OCI-LY3 (cell line): ENCODE results near the gene CANX.
"Not testable (repeated sequence)": the region's sequence is repeated elsewhere in the genome, so short reads cannot be mapped to it uniquely, and the experiment has no call there.

Source experiments
- H2AFZ ChIP-seq: fragments of 200-600, 300-600 bp; shearing (Covaris generic); 2 replicates; pipeline ENCODE4 v1.6.0; 2014; ENCODE audit warnings: antibody characterized with exemption, low read depth, low read length
- H3K27ac ChIP-seq: fragments of 200-600, 300-600 bp; sonication (generic); 2 replicates; pipeline ENCODE4 v1.5.1; 2014; ENCODE audit warnings: mild to moderate bottlenecking, low read length, moderate library complexity, mixed read lengths
- H3K27me3 ChIP-seq: fragments of 200-600, 300-600 bp; sonication (generic); 2 replicates; pipeline ENCODE4 v1.6.1; 2014; ENCODE audit warnings: low read depth, low read length, mixed read lengths
- H3K36me3 ChIP-seq: fragments of 200-600, 300-600 bp; sonication (generic); replicated peaks from 2 replicates; pipeline ENCODE3; 2014; ENCODE audit warnings: low read depth, low read length, mixed read lengths
- H3K4me1 ChIP-seq: fragments of 300-600, 200-600 bp; sonication (generic); 2 replicates; pipeline ENCODE4 v1.6.1; 2014; ENCODE audit warnings: low read length, mixed read lengths
- H3K4me2 ChIP-seq: fragments of 200-600, 300-600 bp; sonication (generic); 2 replicates; pipeline ENCODE4 v1.6.1; 2014; ENCODE audit warnings: low read length, mixed read lengths
- H3K4me3 ChIP-seq: fragments of 300-600, 200-600 bp; sonication (generic); 2 replicates; pipeline ENCODE4 v1.5.1; 2014; ENCODE audit warnings: antibody characterized with exemption, mild to moderate bottlenecking, low read length, moderate library complexity
- H3K79me2 ChIP-seq: fragments of 300-600, 200-600 bp; shearing (Covaris generic); 2 replicates; pipeline ENCODE4 v1.6.1; 2014; ENCODE audit warnings: mild to moderate bottlenecking, low read length, mixed read lengths
- H3K9ac ChIP-seq: fragments of 300-600, 200-600 bp; shearing (Covaris generic); 2 replicates; pipeline ENCODE4 v1.6.0; 2014; ENCODE audit warnings: mild to moderate bottlenecking, low read length, moderate library complexity
- H3K9me3 ChIP-seq: fragments of 200-600, 300-600 bp; shearing (Covaris generic); 2 replicates; pipeline ENCODE4 v1.6.1; 2014; ENCODE audit warnings: low read length, mixed read lengths; ENCODE audit not compliant: insufficient read depth
- H4K20me1 ChIP-seq: fragments of 200-600, 300-600 bp; sonication (generic); 2 replicates; pipeline ENCODE4 v1.6.1; 2016; ENCODE audit warnings: low read length, mixed read lengths; ENCODE audit not compliant: insufficient read depth
- EZH2phosphoT487 ChIP-seq: fragments of 200-600 bp; shearing (Covaris generic); IDR thresholded peaks from 2 replicates; pipeline ENCODE4 v1.6.1; 2018; ENCODE audit warnings: antibody characterized with exemption, mixed run types, low read depth
- TF ChIP-seq, protein P1 (sequence below): fragments of 200-600, 300-600 bp; sonication (generic); IDR thresholded peaks from 2 replicates; pipeline ENCODE4 v1.5.1; 2014; ENCODE audit warnings: antibody characterized with exemption, low read length, low read depth

Gene CANX

DNA sequence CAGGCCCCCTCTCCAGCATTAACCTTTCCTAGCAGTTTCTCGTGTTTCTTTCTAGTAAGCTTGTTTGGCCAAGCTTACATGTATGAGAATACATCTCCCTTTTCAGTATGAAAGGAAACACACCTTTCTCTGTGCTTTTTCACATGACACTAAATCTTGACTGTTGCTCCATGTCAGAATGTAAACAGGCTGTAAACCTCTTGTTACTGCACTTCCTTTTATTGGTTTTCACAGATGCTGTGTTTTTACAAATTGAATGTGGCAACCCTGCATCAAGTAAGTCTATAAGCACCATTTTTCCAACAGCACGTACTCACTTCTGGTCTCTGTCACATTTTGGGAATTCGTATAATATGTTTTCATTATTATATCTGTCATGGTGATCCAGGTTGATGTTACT is 2.2 kb upstream of the CANX start:
- Histone ChIP-seq H3K9me3 (no peaks in the 10 kb centered on the region), H3K9ac (no peak overlapping the region), H3K4me1 (peaks cover 12% of the 10 kb centered on the region), H3K4me3 (no peak overlapping the region), H3K79me2 (peaks cover 41% of the 10 kb centered on the region), H3K27ac (no peak overlapping the region), H3K4me2 (no peak overlapping the region), H3K27me3 (no peaks in the 10 kb centered on the region), H3K36me3 (peaks cover 17% of the 10 kb centered on the region), H4K20me1 (peaks cover 11% of the 10 kb centered on the region), H2AFZ (no peak overlapping the region)
- no peak for TF ChIP-seq EZH2phosphoT487
- TF ChIP-seq, protein P1, sequence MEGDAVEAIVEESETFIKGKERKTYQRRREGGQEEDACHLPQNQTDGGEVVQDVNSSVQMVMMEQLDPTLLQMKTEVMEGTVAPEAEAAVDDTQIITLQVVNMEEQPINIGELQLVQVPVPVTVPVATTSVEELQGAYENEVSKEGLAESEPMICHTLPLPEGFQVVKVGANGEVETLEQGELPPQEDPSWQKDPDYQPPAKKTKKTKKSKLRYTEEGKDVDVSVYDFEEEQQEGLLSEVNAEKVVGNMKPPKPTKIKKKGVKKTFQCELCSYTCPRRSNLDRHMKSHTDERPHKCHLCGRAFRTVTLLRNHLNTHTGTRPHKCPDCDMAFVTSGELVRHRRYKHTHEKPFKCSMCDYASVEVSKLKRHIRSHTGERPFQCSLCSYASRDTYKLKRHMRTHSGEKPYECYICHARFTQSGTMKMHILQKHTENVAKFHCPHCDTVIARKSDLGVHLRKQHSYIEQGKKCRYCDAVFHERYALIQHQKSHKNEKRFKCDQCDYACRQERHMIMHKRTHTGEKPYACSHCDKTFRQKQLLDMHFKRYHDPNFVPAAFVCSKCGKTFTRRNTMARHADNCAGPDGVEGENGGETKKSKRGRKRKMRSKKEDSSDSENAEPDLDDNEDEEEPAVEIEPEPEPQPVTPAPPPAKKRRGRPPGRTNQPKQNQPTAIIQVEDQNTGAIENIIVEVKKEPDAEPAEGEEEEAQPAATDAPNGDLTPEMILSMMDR: no peak

DNA sequence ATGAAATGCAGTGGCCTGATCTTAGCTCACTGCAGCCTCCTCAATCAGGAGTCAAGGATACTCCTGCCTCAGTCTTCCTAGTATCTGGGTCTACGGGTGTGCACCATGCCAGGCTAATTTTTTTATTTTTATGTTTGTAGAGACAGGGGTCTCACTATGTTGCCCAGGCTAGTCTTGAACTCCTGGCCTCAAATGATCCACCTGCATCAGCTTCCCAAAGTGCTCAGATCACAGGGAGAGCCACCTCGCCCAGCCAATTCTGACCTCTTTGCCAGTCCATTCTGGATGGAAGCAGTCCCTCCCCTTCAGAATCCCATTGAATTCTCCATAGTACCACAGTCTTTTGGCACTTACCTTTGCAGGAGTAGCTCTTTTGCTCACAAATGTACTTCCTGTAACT is 1.7 kb upstream of the CANX start:
- H3K4me2 ChIP-seq: peak overlapping the region; percentile 83
- no peaks in the 10 kb centered on the region for H3K9me3 ChIP-seq
- H3K27ac ChIP-seq: no peak overlapping the region
- peak overlapping the region; percentile 88 for H3K4me3 ChIP-seq
- no peak overlapping the region for H2AFZ ChIP-seq
- peaks cover 14% of the 10 kb centered on the region for H4K20me1 ChIP-seq
- H3K36me3 ChIP-seq: peaks cover 21% of the 10 kb centered on the region
- no peak for TF ChIP-seq EZH2phosphoT487
- TF ChIP-seq, protein P1: no peak
- H3K79me2 ChIP-seq: peaks cover 46% of the 10 kb centered on the region
- no peak overlapping the region for H3K9ac ChIP-seq
- H3K27me3 ChIP-seq: no peaks in the 10 kb centered on the region
- H3K4me1 ChIP-seq: peaks cover 12% of the 10 kb centered on the region

DNA sequence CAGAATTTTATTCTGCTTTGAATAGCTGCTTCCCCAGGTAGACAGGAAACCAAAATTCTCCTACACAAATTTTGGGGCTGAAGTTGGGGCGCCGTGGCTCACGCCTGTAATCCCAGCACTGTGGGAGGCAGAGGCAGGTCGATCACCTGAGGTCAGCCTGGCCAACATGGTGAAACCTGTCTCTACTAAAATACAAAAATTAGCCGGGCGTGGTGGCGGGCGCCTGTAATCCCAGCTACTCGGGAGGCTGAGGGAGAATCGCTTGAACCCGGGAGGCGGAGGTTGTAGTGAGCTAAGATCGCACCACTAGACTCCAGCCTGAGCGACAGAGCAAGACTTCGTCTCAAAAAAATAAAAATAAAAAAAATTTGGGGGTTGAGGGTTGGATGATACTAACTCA is 1.2 kb upstream of the CANX start:
- Histone ChIP-seq H2AFZ (peak overlapping the region; percentile 75; the same call in 1 of the 2 replicates), H3K36me3 (peaks cover 24% of the 10 kb centered on the region), H3K4me2 (peak overlapping the region; percentile 83), H4K20me1 (peaks cover 18% of the 10 kb centered on the region), H3K4me1 (peaks cover 12% of the 10 kb centered on the region), H3K4me3 (peak overlapping the region; percentile 88), H3K79me2 (peaks cover 50% of the 10 kb centered on the region), H3K27ac (peak overlapping the region; percentile 79), H3K9ac (peak overlapping the region; percentile 90)
- H3K9me3 ChIP-seq, H3K27me3 ChIP-seq: not testable (repeated sequence)

DNA sequence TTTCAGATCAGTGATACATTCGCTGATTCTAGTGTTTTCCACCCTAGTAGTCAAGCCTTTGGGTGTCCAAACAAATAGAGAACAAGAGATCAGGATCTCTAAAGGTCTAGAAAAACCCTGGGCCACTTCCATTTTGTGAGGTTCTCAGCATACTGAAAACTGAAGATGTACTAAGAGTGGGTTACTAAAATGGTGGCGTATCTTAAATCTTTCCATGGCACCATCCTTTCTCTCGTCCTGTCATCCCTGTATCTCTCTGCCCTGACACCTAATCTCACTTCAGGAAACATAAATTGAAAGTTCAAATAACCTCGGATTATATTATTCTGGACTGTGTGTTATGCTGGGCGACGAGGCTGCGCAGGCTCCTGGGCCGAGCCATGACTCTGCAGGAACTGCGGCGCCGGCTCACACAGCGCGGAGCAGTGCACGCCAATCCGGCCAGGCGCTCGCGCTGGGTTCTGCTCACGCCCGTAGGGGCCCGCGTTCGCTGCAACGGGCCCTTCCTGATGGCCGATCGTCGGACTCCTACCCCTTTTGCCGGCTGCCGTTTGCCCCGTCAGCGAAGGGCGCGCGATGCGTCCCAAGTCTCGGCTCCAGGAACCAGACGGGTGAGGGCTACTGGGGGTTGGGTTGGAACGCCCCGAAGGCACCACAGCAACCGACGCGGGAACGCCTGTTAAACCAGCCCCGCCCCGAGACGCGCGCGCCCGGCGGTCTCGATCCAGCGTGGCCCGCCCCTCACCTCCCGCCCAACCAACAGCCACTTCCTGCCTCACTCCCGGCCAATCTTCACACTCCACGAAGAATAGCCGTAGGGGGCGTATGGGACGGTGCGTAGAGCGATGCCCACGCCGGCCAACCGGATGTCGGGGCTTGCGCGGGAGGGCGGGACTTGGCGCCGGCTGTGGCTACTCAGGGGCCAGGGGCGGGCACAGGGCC is 503 bp upstream of the CANX start:
- H3K36me3 ChIP-seq: peaks cover 27% of the 10 kb centered on the region
- H3K4me3 ChIP-seq: peak overlapping the region; percentile 96
- peak overlapping the region; percentile 79 for H3K27ac ChIP-seq
- TF ChIP-seq, protein P1: no peak
- TF ChIP-seq EZH2phosphoT487: no peak
- peaks cover 57% of the 10 kb centered on the region for H3K79me2 ChIP-seq
- peak overlapping the region; percentile 75 for H2AFZ ChIP-seq
- H3K9me3 ChIP-seq: no peaks in the 10 kb centered on the region
- H4K20me1 ChIP-seq: peaks cover 24% of the 10 kb centered on the region
- H3K9ac ChIP-seq: peak overlapping the region; percentile 99
- no peaks in the 10 kb centered on the region for H3K27me3 ChIP-seq
- peaks cover 12% of the 10 kb centered on the region for H3K4me1 ChIP-seq
- peak overlapping the region; percentile 83 for H3K4me2 ChIP-seq
